H1 (cell line): ENCODE results near the gene OLFML2A.

Source experiments
- ATF2 ChIP-seq: IDR thresholded peaks from 2 replicates; pipeline ENCODE4 v1.6.1; 2012; ENCODE audit warnings: low read length, inconsistent platforms
- CHD1 ChIP-seq: IDR thresholded peaks from 2 replicates; pipeline ENCODE4 v1.6.1; 2012; ENCODE audit warnings: low read depth, low read length, improper control_type of control experiment
- CTCF ChIP-seq, 3 experiments: IDR thresholded peaks; 1 replicate in 2 of 3; 2 replicates in 1 of 3; pipeline versions ENCODE4 v1.5.1 to v1.6.1; 2011; ENCODE audit warnings: low read length in 3 of 3, mild to moderate bottlenecking in 3 of 3, inconsistent platforms in 2 of 3, low read depth in 1 of 3, moderate library complexity in 1 of 3; ENCODE audit not compliant: insufficient read depth in 1 of 3; ENCODE audit errors: control extremely low read depth in 1 of 3
- EP300 ChIP-seq, 2 experiments: IDR thresholded peaks; 1 replicate in 1 of 2; 2 replicates in 1 of 2; pipeline ENCODE4 v1.6.1; 2011 to 2012; ENCODE audit warnings: low read depth in 2 of 2, low read length in 2 of 2, mild to moderate bottlenecking in 2 of 2, borderline replicate concordance in 1 of 2, inconsistent platforms in 1 of 2, moderate library complexity in 1 of 2

- TF ChIP-seq CTCF (IDR thresholded peaks at IDR 0.05; ENCODE audit: control extremely low read depth in 1 of 3, insufficient read depth in 1 of 3, low read depth in 1 of 3, low read length in 3 of 3) (no peak), EP300 (IDR thresholded peaks at IDR 0.05; ENCODE audit: borderline replicate concordance in 1 of 2, low read depth in 2 of 2, low read length in 2 of 2) (no peak), CHD1 (no peak), ATF2 (no peak)
Observed at GRCh38 chr9:124829334-124829669, 52.4 kb downstream of the OLFML2A start.
